ENCODE measurements around the gene GUCY2D.

GUCY2D gene

DNA sequence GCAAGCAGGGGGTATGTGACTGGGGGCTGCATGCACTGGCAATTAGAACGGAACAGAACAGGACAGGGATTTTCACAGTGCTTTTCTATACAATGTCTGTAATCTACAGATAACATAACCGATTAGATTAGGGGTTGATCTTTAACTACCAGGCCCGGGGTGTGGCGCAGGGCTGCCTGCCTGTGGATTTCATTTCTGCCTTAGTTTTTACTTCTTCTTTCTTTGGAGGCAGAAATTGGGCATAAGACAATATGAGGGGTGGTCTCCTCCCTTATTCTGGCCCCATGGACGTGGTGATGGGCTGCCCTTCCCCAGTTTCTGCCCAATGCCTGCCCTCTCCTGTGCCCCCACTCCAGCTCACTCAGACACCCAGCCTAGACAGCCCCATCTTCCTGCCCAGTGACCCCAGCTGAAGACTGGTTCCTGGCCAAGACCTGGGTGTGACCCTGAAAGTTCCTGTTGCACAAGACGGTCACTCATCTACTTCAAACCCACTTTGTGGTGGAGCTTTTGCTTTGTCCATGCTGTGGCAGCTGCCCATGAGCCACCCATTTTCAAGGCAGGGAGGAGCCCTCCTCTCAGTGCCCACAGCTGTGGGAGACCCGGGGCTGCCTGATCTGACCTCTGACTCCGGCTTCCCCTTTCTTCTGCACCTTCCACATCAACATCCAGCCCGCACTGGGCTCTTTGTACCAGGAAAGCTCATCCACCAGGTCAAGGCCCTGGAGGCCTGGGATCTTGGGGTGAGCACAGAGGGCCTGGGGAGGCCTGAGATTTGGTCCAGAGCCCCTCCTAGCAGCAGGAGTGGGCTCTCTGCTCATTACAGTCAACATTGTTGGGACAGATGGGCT lies 66.5 kb downstream of the GUCY2D start:
- DNase-seq: no peak

DNA sequence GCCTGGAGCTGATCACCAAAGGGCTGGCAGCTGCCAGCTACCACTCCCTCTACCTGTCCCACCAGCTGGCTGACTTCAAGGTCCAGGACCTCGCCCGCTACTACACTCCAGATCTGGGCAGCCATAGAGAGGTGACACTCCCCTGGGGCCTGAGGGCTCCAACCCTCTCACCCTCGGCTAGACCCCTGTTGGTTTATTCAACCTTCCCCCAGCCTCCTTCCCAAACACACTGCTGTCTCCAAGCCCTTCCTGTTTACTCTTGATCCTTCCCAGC lies 67.1 kb downstream of the GUCY2D start:
- DNase-seq: no peak
